Measurements from ENCODE around the gene PIP4K2A.
"Not testable (repeated sequence)": the region's sequence is repeated elsewhere in the genome, so short reads cannot be mapped to it uniquely, and the experiment has no call there.

PIP4K2A gene

DNA sequence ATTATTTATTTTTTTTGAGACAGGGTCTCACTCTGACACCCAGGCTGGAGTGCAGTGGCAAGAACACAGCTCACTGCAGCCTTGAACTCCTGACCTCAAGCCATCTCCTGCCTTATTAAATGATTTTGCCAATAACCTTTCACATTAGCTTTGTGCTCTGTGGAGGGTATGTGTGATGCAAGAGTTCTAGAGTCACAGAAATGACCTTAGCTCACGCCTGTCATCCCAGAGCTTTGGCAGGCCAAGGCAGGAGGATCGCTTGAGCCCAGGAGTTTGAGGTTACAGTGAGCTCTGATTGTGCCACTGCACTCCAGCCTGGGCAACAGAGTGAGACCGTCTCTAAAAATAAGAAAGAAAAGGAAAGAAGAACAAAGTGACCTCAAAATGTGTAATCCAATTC is 4.3 kb upstream of the PIP4K2A start:
- DNase-seq = not testable (repeated sequence)

DNA sequence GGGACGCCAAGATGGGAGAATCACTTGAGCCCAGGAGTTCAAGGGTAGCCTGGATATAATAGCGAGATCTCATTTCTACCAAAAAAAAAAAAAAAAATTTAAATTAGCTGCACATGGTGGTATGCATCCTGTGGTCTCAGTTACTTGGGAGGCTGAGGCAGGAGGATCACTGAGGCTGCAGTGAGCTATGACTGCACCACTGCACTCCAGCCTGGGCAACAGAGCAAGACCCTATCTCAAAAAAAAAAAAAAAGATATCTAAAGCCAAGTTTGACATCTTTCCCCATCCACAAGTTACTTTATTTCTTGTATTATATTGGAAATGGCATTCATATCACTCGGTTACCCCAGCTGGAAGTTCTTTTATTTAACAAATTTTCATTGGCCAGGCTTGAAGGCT is 3.4 kb upstream of the PIP4K2A start:
- DNase-seq = no peak

DNA sequence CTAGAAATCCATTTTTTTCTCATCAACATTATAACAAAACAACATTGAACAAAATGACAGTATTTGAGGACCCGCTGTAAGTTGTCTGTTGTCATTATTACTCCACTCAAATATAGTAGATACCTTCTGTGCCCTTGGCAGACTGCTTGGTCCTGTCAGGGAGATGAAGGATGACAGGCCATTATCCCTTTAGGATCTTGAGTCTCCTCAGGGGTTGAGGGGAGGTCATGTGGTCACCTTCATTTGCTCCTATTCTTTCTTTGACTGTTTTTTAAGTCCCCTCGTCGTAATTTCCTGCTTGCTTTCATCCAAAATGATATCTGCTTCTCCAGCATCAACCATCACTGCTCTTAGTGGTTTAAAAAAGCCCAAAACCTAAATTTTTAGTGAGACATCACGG is 2.6 kb upstream of the PIP4K2A start:
- DNase-seq = no peak

DNA sequence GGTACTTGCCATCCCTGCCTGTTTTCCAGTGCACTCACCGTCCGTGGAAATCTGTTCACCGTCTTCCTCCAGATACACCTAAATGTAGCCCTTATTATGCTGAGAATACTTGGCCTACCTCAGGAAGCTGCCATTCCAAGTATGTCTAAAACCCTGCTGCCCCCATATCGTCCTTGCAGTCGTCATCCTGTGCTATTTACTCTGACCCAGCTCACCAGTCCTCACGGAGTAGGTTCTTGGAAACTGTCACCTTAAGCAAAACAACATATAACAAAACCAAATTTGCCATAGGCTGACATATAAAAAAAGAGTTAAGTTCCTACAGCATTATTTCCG is 880 bp upstream of the PIP4K2A start:
- DNase-seq = no peak

DNA sequence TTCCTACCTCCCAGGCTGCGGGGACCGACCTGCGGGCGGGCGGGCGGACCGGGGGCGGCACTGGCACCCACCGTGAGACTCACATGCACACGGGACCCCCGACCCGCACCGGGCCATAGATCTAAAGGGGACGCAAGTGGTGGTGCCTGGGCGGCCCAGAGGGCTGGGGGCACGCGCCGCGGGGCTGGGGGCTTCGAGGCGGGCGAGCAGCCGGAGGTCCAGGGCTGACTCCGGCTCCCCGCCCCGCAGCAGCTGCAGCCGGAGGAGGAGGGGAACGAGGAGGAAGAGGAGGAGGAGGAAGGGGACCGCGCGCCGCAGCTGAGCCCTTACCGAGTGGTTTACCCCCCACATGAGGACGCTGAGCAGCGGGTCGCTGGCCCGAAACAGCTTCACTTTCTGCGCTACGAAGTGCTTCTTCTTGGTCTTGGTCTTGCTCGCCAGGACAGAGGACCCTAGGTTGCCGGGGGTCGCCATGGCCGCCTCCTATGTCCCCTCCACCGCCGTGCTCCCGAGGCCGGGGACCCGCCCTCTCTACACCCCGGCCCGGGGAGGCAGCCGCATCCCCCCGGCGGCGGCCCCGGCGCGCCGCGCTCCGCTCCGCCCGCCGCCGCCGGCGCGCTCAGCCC is 412 bp downstream of the PIP4K2A start:
- peak in 3 of 14 donors; percentile 43 to 63 (median 49) for DNase-seq

DNA sequence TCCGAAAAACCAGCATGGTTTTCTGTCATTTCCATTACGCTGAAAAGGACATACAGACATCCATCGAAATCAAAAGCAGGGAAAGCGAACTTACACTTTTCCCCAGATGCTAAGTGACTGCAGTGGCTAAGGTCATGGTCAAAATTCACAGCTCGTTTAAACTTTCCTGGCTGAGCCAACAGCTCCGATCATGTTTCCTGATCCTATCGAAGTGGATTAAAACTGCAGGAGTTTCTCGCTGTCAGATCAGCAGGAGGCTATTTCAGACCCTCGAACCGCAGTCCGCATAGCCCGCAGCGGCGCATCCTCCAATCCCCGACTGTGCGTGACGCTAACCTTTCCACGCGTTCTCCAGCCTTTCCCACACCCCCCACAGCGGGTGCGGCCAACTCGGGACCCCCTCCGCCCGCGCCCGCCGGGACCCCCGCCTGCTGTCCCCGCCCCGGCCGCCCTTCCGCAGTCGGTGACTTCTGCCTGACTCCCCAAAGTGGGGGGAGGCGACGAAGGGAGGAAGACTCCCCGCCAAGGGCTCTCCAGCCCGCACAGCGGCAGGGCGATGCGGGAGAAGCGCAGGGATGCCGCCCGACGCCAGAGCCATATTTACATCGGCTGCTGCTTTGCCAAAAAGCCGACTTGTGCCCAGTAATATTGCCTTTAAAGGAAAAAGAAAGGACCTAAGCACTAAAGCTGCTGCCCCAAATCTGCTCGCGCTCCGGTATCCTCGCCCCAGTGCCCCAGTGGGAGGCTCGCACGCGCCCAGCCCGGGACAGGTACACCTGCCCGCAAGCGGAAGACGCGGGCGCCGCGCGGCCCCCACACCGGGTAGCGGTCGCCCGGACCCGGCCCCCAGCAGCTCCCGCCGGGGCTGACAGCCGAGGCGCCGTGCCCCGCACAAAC is 1.2 kb downstream of the PIP4K2A start:
- peak in 6 of 14 donors; percentile 38 to 72 (median 52) for DNase-seq

DNA sequence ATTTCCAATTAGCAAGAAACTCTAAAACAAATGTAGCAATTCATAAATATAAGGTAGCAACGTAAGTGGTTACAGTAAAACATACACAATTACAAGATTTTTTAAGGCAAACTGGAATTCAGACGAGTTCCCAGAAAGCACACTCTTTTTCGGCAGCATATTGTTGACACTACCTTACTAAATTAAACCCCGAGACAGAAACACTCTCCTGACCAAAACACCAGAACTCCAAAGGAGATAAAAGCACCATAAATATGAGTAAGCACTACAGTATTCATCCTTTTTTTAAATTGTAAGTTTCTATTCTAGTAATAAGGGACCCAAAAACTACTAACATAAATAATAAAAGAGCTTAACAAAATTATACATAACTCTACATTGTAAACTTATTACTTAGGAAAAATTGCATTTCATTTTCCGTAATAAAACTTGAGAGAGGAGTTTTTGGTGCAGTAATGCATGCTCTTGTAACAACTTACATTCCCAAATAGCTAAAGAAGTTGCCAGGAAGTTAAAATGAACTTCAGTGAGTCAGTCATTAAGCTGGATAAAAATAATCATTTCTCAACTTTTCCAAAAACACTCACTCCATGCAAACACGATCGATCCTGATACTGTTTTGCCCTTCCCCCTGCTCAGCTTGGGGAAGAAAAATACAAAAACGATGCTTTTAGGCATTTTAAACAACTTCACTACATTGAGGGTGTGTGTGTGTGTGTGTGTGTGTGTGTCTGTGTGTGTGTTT is 2.0 kb downstream of the PIP4K2A start:
- no peak for DNase-seq

DNA sequence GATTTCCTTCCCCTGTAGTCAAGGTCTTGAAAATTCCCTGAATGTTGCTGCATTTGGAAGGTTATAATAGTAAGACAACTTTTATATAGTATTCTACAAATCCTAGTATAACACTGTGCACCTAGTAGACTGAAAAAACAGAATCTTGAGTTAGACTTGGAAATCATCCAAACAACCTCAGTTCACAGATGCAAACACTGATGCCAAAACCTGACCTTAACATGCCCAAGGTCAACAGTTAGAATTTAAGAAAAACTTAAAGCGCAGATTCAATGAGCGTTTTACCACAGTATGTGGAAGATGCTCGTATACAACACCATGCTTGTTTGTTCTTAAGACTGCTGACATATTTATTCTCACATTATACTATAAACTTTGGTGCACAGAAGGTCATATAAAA is 3.0 kb downstream of the PIP4K2A start:
- no peak for DNase-seq

DNA sequence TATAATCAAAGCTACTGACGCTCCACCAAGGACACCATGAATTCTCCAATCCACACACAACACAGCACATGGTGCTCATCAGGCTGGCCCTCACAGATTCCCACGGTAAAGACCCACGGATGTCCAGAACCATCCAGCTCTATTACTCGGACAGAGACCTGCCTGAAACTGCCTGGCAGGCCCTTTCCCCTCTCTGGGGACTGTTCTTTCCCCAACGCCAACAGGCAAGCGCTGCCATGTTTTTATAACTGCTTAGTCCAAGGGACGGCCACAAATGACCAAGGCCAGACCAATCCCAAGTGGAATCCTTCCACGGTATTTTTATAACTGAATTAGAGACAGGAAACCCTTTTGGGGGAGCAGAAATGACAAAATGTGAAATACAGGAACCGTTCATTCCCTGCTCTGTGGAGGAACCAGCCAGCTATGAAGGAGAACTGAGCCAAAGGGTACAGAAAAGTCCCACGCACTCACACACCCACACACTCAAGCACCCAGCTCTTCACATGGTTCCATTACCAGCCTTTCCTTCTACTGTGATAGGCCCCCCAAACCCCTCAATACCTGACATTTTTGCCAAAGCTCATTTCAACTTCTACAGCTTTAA is 4.1 kb downstream of the PIP4K2A start:
- DNase-seq = peak in 3 of 14 donors; percentile 25 to 72 (median 51)

DNA sequence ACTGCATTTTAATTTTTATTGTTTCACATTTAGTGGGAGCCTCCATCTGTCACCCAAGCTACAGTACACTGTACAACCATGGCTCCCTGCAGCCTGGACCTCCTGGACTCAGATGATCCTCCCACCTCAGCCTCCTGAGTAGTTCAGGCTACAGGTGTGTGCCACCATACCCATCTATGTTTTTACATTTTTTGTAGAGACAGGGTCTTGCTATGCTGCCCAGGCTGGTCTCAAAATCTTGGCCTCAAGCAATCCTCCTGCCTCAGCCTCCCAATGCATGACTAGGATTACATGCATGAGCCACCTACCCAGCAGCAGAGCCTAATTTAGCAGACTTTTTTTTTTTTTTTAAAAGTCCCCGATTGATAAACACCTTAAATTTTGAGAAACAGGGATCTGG is 5.6 kb downstream of the PIP4K2A start:
- no peak for DNase-seq

DNA sequence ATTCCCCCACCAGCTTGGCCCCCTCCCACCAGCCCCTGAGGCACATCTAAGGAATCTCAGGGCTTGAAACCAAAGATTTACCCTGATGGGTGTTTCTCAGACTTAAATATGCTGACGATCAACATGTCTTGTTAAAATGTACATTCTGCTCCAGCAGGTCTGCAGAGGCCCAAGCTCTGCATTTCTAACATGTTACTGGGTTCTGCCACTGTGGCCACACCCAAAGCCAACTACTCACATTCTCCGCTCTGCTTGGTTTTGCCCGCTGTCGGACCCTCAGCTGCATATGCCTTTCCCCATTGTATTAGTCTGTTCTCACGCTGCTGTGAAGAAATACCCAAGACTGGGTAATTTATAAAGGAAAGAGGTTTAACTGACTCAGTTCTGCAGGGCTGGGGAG is 8.9 kb downstream of the PIP4K2A start:
- DNase-seq = no peak

DNA sequence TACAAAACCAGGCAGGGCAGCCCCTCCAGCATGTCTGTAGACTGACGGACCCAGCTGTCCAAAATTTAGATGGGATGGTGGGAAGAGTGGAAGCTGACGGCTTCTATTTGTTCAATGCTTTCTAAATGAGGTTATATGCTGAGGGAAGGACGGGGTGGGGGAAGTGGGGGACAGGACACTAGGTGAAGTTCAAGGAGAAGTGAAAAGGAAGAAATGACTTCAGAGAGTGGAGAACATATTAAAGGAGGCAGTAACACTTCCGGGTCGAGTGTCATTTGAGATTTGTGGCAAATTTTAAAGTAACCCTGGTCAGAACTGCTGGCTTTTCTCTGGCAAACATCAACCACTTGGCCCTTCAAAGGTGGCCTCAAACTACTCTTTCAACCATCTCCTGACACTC is 9.4 kb downstream of the PIP4K2A start:
- no peak for DNase-seq

DNA sequence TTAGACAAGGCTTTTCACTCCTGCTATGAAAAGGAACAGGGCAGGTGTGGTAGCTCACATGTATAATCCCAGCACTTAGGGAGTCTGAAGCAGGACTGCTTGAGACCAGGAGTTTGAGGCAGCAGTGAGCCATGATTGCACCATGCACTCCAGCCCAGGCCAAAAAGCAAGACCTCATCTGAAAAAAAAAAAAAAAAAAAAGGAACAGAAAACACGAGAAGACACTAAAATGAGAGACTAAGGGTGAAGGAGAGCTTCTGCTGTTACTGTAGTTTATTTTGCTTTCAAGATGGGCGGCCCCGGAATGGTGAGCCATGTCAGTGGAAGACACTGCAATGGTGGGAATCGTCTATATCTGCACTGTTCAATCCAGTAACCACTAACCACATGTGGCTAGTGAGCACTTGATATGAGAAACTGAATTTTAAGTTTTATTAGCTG is 9.9 kb downstream of the PIP4K2A start:
- DNase-seq = no peak

DNA sequence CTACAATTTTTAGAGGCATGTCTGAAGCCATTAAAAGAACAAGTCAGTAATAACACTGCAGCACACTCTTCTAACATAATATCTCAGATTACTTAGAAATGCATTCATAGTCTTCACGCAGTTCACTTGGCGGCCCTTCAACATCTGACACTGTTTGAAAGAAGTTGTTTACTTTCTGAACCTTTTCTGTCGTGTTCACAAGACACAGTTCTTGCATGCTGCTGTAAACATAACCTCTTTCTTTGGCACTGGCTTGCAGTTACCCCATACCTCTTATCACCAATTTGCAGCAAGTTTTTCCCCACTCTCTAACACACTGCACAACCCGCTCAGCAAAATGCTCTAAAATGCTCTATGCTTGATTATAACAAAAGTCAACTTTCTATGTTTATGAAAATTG is 12.0 kb downstream of the PIP4K2A start:
- no peak for DNase-seq

DNA sequence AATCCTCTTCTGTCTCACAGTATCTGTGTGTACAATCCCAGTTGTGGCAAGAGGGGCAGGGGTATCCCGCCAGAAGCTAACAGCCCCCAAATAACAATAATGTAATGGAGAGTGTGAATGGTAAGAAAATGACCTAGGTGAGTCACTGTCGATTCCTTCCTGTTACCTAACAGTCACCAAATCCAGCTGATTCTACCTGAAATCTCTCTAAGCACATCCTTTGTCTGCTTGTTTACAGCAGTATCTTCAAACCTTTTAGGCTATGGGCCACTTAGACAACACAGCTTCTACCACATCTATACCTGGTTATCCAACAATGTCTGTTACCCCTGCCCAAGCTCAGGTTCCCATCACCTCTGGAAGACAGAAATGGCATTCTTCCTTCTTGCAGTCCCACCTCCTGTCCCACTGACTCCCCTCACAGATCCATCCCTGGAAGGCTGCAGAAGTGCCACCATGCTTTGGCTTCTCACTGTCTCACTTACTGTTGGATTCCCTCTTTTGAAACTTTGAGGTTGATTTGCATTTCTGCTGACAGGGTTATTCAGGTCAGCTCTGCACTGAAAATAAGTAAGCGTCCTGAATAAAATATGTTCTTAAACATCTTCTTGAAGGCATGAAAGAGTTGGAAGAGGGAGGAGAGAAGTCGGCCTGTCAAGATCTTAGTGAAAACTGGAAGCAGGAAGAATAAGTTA is 13.1 kb downstream of the PIP4K2A start:
- DNase-seq = no peak

DNA sequence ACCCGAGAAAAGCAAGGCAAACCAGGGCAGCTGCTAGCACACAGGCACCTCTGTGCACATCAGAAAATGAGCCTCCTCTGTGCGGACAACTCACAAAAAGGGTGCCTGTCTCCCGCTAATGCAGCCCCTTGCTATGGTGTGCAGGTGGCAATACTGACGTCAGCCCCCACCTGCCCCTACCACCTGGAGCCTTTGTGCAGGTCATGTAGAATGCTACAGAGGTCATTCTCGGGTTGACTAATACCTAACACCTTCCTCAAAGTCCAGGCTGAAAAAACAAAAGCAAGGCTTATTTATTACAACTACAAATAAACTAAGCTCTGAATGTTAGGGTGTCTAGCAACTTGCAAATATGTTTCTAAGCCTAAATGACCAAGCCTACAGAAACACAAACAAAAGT is 13.9 kb downstream of the PIP4K2A start:
- no peak for DNase-seq

DNA sequence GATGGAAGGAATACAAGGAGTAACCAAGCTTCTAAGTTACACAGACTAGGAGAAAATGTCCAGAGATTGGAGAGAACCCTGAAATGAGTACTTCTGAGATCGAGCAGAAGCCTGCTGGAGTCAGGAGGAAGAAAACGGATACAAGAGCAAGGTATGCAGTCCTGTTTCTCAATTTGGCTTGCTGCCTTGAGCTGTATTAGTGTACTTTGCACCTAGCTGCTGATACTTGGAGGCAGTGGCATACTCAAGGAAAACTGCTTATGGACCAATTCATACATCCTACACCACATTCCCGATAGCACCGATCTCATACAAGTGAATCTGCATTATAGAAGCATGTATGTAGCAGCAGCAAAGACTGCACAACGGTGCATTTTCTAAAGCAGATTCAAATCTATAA is 14.4 kb downstream of the PIP4K2A start:
- DNase-seq = no peak

DNA sequence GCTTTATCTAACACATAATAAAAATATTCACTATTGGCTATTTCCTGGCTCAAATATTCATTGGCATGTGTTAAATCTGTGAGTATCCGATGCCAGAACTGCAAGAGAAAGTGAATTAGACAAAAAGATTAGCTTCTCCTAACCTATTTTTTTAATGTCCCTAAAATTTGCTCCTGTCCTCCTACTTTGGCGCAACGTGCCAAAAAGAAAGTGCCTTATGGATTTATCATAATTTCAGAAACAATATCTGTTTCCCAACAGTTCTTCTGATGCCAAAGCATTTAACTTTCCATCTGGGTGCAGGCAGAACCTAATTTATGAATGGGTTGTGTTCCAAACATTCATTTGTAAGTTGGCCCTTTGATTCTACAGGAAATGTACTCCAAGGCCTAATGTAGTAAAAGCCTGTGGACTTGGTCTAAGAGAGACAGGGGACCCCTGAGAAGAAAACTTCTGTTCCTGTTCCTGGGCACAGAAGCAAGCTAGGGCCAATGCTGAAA is 15.4 kb downstream of the PIP4K2A start:
- DNase-seq = no peak

DNA sequence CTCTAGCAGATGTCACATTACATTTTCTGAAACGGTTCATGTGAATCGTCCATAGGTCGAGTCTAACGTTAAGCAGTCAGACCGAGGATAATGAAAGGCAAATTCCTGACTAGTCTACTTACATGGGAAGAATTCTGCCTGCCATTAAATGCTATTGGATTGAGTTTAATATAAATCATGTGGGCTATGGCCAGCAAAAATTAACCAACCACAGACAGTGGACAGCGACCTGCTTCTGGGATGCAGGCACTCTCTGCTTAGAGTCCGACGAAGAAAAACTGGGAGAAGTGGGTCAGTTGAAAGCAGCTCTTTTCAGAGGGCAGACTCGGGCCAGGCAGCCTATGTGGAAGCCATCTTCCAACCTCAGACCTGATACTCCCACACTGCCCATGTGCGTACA is 16.6 kb downstream of the PIP4K2A start:
- DNase-seq = no peak

DNA sequence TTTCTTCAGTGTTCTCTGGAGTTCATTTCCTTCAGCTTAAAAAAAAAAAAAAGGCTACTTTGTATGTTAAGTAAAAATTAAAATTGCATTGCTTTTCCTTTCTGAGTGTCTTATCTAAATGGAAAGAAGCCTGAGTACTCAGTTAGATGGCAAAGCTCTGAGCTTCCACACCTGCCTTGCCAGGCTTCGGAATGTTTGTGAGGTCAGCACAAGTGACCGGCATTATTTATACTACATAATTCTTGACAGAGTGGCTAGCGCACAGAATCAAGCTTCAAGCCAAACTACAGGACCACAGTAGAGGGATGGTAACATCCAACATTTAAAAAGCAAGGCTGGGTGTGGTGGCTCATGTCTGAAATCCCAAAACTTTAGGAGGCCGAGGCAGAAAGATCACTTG is 17.3 kb downstream of the PIP4K2A start:
- no peak for DNase-seq

DNA sequence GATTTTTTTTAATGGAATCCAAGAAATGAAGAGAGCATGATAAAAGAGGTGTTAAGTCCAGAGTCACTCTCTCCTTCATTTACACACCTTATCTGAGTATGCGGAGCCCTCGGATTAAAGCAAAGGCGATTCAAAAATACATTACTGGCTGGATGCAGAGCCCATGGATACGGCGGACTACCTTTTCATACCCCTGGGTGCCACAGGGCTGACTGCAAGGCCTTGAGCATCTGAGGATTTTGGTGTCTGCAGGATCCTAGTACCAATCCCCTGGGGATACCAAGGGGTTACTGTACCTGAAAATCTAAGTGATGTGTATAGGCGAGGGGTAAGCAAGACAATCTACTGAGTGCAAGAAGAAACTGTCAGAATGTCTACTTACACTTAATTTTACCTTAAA is 20.5 kb downstream of the PIP4K2A start:
- no peak for DNase-seq

DNA sequence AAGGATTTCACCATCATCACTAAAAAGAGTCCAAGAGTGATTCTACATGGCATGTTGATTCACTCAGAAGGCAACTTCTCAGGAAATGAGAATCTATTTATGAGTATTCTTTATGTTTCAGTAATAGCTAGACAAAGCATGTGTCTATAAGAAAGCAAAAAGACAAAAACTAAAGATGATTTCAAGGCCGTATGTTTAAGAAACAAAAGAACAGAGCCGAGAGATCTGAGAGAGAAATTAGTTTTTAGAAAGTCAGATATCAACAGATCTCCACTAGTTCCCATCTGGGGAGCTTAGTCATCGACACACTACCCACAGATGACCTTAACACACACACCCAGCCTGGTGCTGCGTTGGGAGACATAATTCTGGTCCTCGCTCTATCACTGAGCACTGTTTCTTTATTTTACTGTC is 21.0 kb downstream of the PIP4K2A start:
- no peak for DNase-seq

Data from C1 segment of cervical spinal cord (tissue), 14 donors.